Liver (tissue), 9 donors: Measurements from ENCODE around the gene SAMSN1. TPM values are rescaled to one million over a fixed set of nuclear protein-coding genes. Genes with fewer than 3 reads are reported as not detected.
A peak's percentile ranks its signal among the peaks of the same experiment; 100 is the strongest.

Experiments used
- DNase-seq: peaks from one replicate; pipeline ENCODE4 v3.0.0-alpha.2; 2017; ENCODE audit warnings: low spot score
- H3K27ac ChIP-seq, 2 donors: one replicate each; pipeline ENCODE4 v1.7.0; 2013; ENCODE audit warnings: inconsistent platforms in 2 of 2, low read length in 2 of 2, control low read depth in 1 of 2, low read depth in 1 of 2, mild to moderate bottlenecking in 1 of 2
- H3K27me3 ChIP-seq, 4 donors: one replicate each; pipeline versions ENCODE4 v1.6.1 to v1.7.0; 2013; ENCODE audit warnings: low read length in 3 of 4, inconsistent platforms in 1 of 4, mild to moderate bottlenecking in 1 of 4, moderate library complexity in 1 of 4; ENCODE audit not compliant: control insufficient read depth in 4 of 4, insufficient read depth in 4 of 4
- H3K36me3 ChIP-seq, 4 donors: one replicate each; pipeline versions ENCODE4 v1.6.1 to v1.7.0; 2013; ENCODE audit warnings: low read length in 3 of 4, mild to moderate bottlenecking in 3 of 4, low read depth in 1 of 4, moderate library complexity in 1 of 4; ENCODE audit not compliant: control insufficient read depth in 4 of 4, insufficient read depth in 3 of 4
- H3K4me1 ChIP-seq, 4 donors: one replicate each; pipeline versions ENCODE4 v1.6.1 to v1.7.0; 2013; ENCODE audit warnings: low read length in 3 of 4, mild to moderate bottlenecking in 3 of 4, moderate library complexity in 1 of 4; ENCODE audit not compliant: control insufficient read depth in 4 of 4, insufficient read depth in 4 of 4
- H3K4me3 ChIP-seq, 3 donors: one replicate each; pipeline versions ENCODE4 v1.6.1 to v1.7.0; 2013; ENCODE audit warnings: low read length in 3 of 3, control low read depth in 1 of 3, low read depth in 1 of 3, mild to moderate bottlenecking in 1 of 3
- H3K9ac ChIP-seq, 2 donors: one replicate each; pipeline ENCODE4 v1.7.0; 2013; ENCODE audit warnings: low read length in 2 of 2, mild to moderate bottlenecking in 2 of 2, moderate library complexity in 2 of 2, control low read depth in 1 of 2, low read depth in 1 of 2
- H3K9me3 ChIP-seq, 4 donors: one replicate each; pipeline versions ENCODE4 v1.6.1 to v1.7.0; 2013; ENCODE audit warnings: low read length in 3 of 4; ENCODE audit not compliant: control insufficient read depth in 4 of 4
- EGR1 ChIP-seq, 2 donors: IDR thresholded peaks; 2 replicates each; pipeline ENCODE4 v1.6.1; 2016 to 2018; ENCODE audit warnings: antibody characterized with exemption in 2 of 2, low read depth in 2 of 2
- FOXA1 ChIP-seq: IDR thresholded peaks from 2 replicates; pipeline ENCODE4 v1.6.1; 2016; ENCODE audit warnings: antibody characterized with exemption
- FOXA2 ChIP-seq: IDR thresholded peaks from 2 replicates; pipeline ENCODE4 v1.6.1; 2016; ENCODE audit warnings: antibody characterized with exemption
- GABPA ChIP-seq, 2 donors: IDR thresholded peaks in 1 of 2; conservative IDR thresholded peaks in 1 of 2; 2 replicates each; pipeline ENCODE4 v1.6.1; 2016; ENCODE audit warnings: antibody characterized with exemption in 2 of 2, mild to moderate bottlenecking in 1 of 2, moderate library complexity in 1 of 2
- HNF4A ChIP-seq, 2 donors: conservative IDR thresholded peaks; 2 replicates each; pipeline ENCODE4 v1.6.1; 2016; ENCODE audit warnings: antibody characterized with exemption in 2 of 2, mild to moderate bottlenecking in 2 of 2
- HNF4G ChIP-seq: IDR thresholded peaks from 2 replicates; pipeline ENCODE4 v1.6.1; 2016; ENCODE audit warnings: antibody characterized with exemption
- JUND ChIP-seq, 2 donors: IDR thresholded peaks; 2 replicates each; pipeline ENCODE4 v1.6.1; 2016; ENCODE audit warnings: antibody characterized with exemption in 2 of 2
- NR2F2 ChIP-seq: IDR thresholded peaks from 2 replicates; pipeline ENCODE4 v1.6.1; 2016; ENCODE audit warnings: antibody characterized with exemption
- RAD21 ChIP-seq, 2 donors: IDR thresholded peaks; 2 replicates each; pipeline ENCODE4 v1.6.1; 2016; ENCODE audit warnings: antibody characterized with exemption in 2 of 2, mild to moderate bottlenecking in 2 of 2
- RXRA ChIP-seq, 2 donors: IDR thresholded peaks; 2 replicates each; pipeline ENCODE4 v1.6.1; 2017 to 2018; ENCODE audit warnings: antibody characterized with exemption in 2 of 2, mild to moderate bottlenecking in 1 of 2
- SP1 ChIP-seq: IDR thresholded peaks from 2 replicates; pipeline ENCODE4 v1.6.1; 2018; ENCODE audit warnings: antibody characterized with exemption, mild to moderate bottlenecking
- TAF1 ChIP-seq: conservative IDR thresholded peaks from 2 replicates; pipeline ENCODE4 v1.6.1; 2016; ENCODE audit warnings: antibody characterized with exemption, mild to moderate bottlenecking
- YY1 ChIP-seq: IDR thresholded peaks from 2 replicates; pipeline ENCODE4 v1.6.1; 2016; ENCODE audit warnings: antibody characterized with exemption, mild to moderate bottlenecking
- WGBS: extraction: QIAGEN DNeasy Blood & Tissue Kit; methylation state at CpG from one replicate; pipeline ENCODE4 v1.1.7; 2013; 5-methylcytosine and 5-hydroxymethylcytosine counted together
- polyA plus RNA-seq, 2 donors: library from polyadenylated mRNA; stranded (reverse) in 1 of 2; unstranded in 1 of 2; fragments of 200-250 nt in 1 of 2; fragments of >200 nt in 1 of 2; fragmentation: Nextera tagmentation in 1 of 2; extraction: Ambion mirVana in 1 of 2; gene quantifications; one replicate each; pipeline versions ENCODE4 v1.2.1 to v1.2.3, GENCODE V29; 2013 to 2015
- total RNA-seq, 2 donors: library from RNA; depleted of rRNA; stranded (reverse); fragments of >200 nt; gene quantifications; one replicate each; pipeline ENCODE4 v1.2.3, GENCODE V29; 2014
- TF ChIP-seq, protein P1 (sequence below): IDR thresholded peaks from 2 replicates; pipeline ENCODE4 v1.6.1; 2016; ENCODE audit warnings: antibody characterized with exemption, mild to moderate bottlenecking
- TF ChIP-seq, protein P2 (sequence below): fragments of 150-350 bp; IDR thresholded peaks from 2 replicates; pipeline ENCODE4 v1.5.1; 2017; ENCODE audit warnings: improper control_type of control experiment, low read depth, low read length; ENCODE audit not compliant: missing input control
- TF ChIP-seq, protein P3 (sequence below): IDR thresholded peaks from 2 replicates; pipeline ENCODE4 v1.6.1; 2016; ENCODE audit warnings: antibody characterized with exemption
- TF ChIP-seq, protein P4 (sequence below): IDR thresholded peaks from 2 replicates; pipeline ENCODE4 v1.6.1; 2016; ENCODE audit warnings: antibody characterized with exemption
- donor health status: healthy.
- donor health status: healthy.
- donor health status: healthy.
- donor health status: healthy.
- donor health status: healthy.

SAMSN1 gene
- total and polyA plus RNA-seq, 4 donors: 2.2 to 9.0 (median 3.4) TPM

DNA sequence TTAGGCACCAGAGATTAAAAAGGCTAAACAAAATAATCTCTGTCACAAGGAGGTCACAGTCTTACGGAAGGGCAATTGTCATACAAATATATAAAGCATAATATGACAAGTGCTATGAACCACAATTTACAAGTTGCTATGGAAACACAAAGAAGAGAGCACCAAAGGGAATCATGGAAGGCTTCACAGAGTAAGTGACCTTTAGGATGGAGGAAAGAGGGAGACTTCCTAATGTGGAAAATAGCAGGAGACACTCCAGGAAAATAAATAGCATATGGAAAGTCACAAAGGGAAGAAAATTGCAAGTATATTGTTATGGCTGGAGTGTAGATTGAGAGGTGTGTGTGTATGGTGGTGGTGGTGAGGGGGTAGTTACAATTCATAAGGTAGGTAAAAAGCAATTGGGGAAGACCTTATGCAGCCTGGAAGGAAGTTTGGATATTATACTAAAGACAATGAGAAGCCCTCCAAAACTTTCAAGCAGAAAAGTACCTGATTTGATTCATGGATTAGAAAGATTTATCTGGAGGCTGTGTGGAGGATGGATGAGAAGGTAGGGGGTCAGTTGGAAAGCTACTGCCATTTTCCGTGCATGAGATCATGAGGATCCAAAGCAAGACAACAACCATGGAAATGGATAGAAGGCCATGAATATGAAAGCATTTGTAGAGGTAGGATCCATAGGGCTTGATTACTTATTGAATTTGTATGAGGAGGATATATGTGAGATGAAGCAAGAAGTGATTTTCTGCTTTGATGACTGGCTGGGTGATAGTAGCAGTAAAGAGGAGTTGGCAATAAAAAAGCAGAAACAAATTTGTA is 61.7 kb downstream of the SAMSN1 start (continued):
- TF ChIP-seq, protein P1, sequence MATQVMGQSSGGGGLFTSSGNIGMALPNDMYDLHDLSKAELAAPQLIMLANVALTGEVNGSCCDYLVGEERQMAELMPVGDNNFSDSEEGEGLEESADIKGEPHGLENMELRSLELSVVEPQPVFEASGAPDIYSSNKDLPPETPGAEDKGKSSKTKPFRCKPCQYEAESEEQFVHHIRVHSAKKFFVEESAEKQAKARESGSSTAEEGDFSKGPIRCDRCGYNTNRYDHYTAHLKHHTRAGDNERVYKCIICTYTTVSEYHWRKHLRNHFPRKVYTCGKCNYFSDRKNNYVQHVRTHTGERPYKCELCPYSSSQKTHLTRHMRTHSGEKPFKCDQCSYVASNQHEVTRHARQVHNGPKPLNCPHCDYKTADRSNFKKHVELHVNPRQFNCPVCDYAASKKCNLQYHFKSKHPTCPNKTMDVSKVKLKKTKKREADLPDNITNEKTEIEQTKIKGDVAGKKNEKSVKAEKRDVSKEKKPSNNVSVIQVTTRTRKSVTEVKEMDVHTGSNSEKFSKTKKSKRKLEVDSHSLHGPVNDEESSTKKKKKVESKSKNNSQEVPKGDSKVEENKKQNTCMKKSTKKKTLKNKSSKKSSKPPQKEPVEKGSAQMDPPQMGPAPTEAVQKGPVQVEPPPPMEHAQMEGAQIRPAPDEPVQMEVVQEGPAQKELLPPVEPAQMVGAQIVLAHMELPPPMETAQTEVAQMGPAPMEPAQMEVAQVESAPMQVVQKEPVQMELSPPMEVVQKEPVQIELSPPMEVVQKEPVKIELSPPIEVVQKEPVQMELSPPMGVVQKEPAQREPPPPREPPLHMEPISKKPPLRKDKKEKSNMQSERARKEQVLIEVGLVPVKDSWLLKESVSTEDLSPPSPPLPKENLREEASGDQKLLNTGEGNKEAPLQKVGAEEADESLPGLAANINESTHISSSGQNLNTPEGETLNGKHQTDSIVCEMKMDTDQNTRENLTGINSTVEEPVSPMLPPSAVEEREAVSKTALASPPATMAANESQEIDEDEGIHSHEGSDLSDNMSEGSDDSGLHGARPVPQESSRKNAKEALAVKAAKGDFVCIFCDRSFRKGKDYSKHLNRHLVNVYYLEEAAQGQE: no peak
- no peak for TF ChIP-seq YY1
- TF ChIP-seq, protein P2, sequence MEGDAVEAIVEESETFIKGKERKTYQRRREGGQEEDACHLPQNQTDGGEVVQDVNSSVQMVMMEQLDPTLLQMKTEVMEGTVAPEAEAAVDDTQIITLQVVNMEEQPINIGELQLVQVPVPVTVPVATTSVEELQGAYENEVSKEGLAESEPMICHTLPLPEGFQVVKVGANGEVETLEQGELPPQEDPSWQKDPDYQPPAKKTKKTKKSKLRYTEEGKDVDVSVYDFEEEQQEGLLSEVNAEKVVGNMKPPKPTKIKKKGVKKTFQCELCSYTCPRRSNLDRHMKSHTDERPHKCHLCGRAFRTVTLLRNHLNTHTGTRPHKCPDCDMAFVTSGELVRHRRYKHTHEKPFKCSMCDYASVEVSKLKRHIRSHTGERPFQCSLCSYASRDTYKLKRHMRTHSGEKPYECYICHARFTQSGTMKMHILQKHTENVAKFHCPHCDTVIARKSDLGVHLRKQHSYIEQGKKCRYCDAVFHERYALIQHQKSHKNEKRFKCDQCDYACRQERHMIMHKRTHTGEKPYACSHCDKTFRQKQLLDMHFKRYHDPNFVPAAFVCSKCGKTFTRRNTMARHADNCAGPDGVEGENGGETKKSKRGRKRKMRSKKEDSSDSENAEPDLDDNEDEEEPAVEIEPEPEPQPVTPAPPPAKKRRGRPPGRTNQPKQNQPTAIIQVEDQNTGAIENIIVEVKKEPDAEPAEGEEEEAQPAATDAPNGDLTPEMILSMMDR: no peak
- no peak for TF ChIP-seq TAF1
- no peak for TF ChIP-seq FOXA1
- TF ChIP-seq NR2F2: no peak
- TF ChIP-seq RAD21 (IDR thresholded peaks at IDR 0.05): no peak
- TF ChIP-seq HNF4G: no peak

DNA sequence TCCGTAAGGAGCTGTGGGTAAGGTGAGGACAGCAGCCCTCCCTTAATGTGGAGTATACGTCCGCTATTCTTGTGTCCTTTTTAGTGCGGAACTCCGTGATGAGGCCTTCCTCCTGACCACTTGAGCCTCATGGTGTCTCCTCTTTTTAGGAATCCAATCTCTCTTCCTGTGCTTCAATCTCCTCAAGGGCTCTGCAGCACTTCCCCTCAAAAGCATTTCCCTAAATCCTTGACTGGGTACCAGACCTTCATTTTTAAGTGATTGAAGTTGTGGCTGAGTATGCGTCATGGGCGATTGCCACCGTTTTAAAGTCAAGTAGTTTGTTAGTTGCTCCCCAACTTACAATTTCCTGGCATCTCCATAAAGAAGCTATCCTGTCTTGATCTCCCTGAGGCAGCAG is 62.8 kb downstream of the SAMSN1 start:
- no peak for TF ChIP-seq YY1
- TF ChIP-seq HNF4A (conservative IDR thresholded peaks at IDR 0.05): no peak
- TF ChIP-seq GABPA (IDR thresholded peaks at IDR 0.05 in 1 of 2, conservative IDR thresholded peaks at IDR 0.05 in 1 of 2): no peak
- no peak for TF ChIP-seq RXRA (IDR thresholded peaks at IDR 0.05)
- Histone ChIP-seq H3K36me3 (no peaks in the 10 kb centered on the region), H3K27me3 (no peaks in the 10 kb centered on the region), H3K4me3 (no peak overlapping the region), H3K4me1 (no peaks in the 10 kb centered on the region), H3K9me3 (no peaks in the 10 kb centered on the region), H3K27ac (no peak overlapping the region), H3K9ac (no peak overlapping the region)
- no peak for DNase-seq
- WGBS: 93% methylated on average over 8 of the region's 8 CpGs

DNA sequence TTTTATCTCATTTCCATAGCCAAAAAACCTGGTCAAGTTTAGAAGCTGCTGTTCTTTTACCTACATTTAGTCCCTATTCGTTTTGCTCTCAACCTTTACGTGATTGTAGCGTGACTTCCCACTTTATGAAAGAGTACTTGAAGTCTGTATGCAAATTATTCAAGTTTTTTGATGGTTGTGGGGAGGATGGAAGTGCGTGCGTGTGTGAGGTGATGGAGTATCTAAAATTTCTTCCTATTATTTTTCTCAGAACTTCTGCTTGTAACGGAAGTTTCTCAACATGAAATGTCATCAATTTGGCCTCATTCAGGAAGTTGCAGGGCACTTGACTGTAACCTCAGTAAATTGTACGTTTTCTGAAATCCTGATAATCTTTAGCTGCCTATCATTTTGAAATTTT is 64.0 kb downstream of the SAMSN1 start:
- WGBS: 57% methylated on average over 7 of the region's 7 CpGs
- TF ChIP-seq HNF4G (no peak), TAF1 (no peak), RAD21 (IDR thresholded peaks at IDR 0.05) (no peak), SP1 (no peak), FOXA1 (no peak), JUND (IDR thresholded peaks at IDR 0.05) (no peak), RXRA (IDR thresholded peaks at IDR 0.05) (no peak), EGR1 (IDR thresholded peaks at IDR 0.05; ENCODE audit: low read depth in 2 of 2) (no peak), NR2F2 (no peak), HNF4A (conservative IDR thresholded peaks at IDR 0.05) (no peak), FOXA2 (no peak), YY1 (no peak), GABPA (IDR thresholded peaks at IDR 0.05 in 1 of 2, conservative IDR thresholded peaks at IDR 0.05 in 1 of 2) (no peak)
- TF ChIP-seq, protein P3, sequence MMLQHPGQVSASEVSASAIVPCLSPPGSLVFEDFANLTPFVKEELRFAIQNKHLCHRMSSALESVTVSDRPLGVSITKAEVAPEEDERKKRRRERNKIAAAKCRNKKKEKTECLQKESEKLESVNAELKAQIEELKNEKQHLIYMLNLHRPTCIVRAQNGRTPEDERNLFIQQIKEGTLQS: no peak
- TF ChIP-seq, protein P4, sequence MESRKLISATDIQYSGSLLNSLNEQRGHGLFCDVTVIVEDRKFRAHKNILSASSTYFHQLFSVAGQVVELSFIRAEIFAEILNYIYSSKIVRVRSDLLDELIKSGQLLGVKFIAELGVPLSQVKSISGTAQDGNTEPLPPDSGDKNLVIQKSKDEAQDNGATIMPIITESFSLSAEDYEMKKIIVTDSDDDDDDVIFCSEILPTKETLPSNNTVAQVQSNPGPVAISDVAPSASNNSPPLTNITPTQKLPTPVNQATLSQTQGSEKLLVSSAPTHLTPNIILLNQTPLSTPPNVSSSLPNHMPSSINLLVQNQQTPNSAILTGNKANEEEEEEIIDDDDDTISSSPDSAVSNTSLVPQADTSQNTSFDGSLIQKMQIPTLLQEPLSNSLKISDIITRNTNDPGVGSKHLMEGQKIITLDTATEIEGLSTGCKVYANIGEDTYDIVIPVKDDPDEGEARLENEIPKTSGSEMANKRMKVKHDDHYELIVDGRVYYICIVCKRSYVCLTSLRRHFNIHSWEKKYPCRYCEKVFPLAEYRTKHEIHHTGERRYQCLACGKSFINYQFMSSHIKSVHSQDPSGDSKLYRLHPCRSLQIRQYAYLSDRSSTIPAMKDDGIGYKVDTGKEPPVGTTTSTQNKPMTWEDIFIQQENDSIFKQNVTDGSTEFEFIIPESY: no peak
- TF ChIP-seq, protein P2: no peak

More for the DNA sequence above, 64.0 kb downstream of the SAMSN1 start:
- DNase-seq: no peak
- H3K27me3 ChIP-seq: no peaks in the 10 kb centered on the region
- no peaks in the 10 kb centered on the region for H3K9me3 ChIP-seq
- H3K9ac ChIP-seq: no peak overlapping the region
- no peaks in the 10 kb centered on the region for H3K36me3 ChIP-seq
- no peaks in the 10 kb centered on the region for H3K4me1 ChIP-seq
- H3K4me3 ChIP-seq: no peak overlapping the region
- H3K27ac ChIP-seq: peak overlapping the region; percentile 31 to 39
